Glutamatergic neuron (in vitro differentiated cells): ENCODE data around the gene ENOPH1. TPM values are rescaled to one million over a fixed set of nuclear protein-coding genes. Genes with fewer than 3 reads are reported as not detected.

Source experiments
- DNase-seq: peaks from one replicate; pipeline ENCODE4 v3.0.0; 2022
- H3K27ac Mint-ChIP-seq: one replicate; pipeline ENCODE4 v1.8.0; 2020; ENCODE audit warnings: mild to moderate bottlenecking, mixed read lengths, inconsistent platforms; ENCODE audit not compliant: unreplicated experiment
- H3K27me3 Mint-ChIP-seq: one replicate; pipeline ENCODE4 v1.8.0; 2020; ENCODE audit warnings: mild to moderate bottlenecking, moderate library complexity, mixed read lengths, inconsistent platforms; ENCODE audit not compliant: unreplicated experiment
- H3K36me3 Mint-ChIP-seq: one replicate; pipeline ENCODE4 v1.8.0; 2020; ENCODE audit warnings: mild to moderate bottlenecking, mixed read lengths, inconsistent platforms; ENCODE audit not compliant: unreplicated experiment
- H3K4me1 Mint-ChIP-seq: one replicate; pipeline ENCODE4 v1.8.0; 2020; ENCODE audit warnings: mild to moderate bottlenecking, low read depth, mixed read lengths, inconsistent platforms; ENCODE audit not compliant: unreplicated experiment
- H3K4me3 Mint-ChIP-seq: one replicate; pipeline ENCODE4 v1.8.0; 2020; ENCODE audit warnings: mild to moderate bottlenecking, mixed read lengths, inconsistent platforms; ENCODE audit not compliant: unreplicated experiment
- H3K9me3 Mint-ChIP-seq: one replicate; pipeline ENCODE4 v1.8.0; 2020; ENCODE audit warnings: mild to moderate bottlenecking, moderate library complexity, mixed read lengths, inconsistent platforms; ENCODE audit not compliant: unreplicated experiment
- total RNA-seq: library from RNA; stranded (reverse); fragmentation: NEBNext Ultra II Directional; extraction: Animal tissue kit (Norgen Biotek cat#: 25700); gene quantifications from one replicate; pipeline ENCODE4 v1.2.1, GENCODE V29; 2021; ENCODE audit not compliant: unreplicated experiment
- TF ChIP-seq, protein P1 (sequence below): fragments of 200-600 bp; sonication (generic); IDR thresholded peaks from one replicate; pipeline ENCODE4 v1.5.0; 2021; ENCODE audit not compliant: partially characterized antibody, unreplicated experiment

ENOPH1 gene
- total RNA-seq, 1 donor from 2014 or later, result 26.9 TPM

DNA sequence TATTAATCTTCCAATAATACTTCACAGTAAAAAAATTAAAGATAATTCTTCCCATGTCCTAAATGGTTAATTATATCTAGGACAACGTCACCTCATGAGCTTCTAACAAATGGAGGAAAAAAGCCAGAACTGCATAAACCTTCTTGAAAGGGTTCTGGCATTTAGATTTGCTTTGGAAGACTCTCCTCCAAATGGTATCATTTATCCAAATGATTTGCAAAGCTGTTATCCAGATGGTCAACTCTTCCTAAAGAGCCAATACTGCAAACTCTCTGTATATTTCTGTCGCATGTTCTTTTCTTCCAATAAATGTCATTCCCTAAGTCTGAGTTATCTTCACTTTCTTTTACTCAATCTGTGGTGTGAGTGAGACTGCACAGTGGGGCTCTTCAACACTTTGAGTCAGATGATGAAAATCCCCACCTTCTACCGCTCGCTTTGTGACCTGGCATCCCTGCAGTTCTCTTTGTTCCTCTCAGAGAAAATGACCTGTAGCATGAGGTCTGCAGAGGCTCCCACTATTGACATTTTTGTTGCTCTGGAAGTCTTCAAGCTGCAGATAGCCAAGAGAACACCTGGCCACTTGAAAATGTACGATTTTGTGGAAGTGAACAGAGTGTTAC lies 78.5 kb downstream of the ENOPH1 start:
- TF ChIP-seq, protein P1, sequence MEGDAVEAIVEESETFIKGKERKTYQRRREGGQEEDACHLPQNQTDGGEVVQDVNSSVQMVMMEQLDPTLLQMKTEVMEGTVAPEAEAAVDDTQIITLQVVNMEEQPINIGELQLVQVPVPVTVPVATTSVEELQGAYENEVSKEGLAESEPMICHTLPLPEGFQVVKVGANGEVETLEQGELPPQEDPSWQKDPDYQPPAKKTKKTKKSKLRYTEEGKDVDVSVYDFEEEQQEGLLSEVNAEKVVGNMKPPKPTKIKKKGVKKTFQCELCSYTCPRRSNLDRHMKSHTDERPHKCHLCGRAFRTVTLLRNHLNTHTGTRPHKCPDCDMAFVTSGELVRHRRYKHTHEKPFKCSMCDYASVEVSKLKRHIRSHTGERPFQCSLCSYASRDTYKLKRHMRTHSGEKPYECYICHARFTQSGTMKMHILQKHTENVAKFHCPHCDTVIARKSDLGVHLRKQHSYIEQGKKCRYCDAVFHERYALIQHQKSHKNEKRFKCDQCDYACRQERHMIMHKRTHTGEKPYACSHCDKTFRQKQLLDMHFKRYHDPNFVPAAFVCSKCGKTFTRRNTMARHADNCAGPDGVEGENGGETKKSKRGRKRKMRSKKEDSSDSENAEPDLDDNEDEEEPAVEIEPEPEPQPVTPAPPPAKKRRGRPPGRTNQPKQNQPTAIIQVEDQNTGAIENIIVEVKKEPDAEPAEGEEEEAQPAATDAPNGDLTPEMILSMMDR, result no peak
- H3K36me3 Mint-ChIP-seq, result peaks cover 5% of the 10 kb centered on the region
- H3K27ac Mint-ChIP-seq, result no peak overlapping the region
- peaks cover 2% of the 10 kb centered on the region for H3K9me3 Mint-ChIP-seq
- H3K4me3 Mint-ChIP-seq, result no peak overlapping the region
- peaks cover 2% of the 10 kb centered on the region for H3K27me3 Mint-ChIP-seq
- no peaks in the 10 kb centered on the region for H3K4me1 Mint-ChIP-seq
- DNase-seq, result no peak

DNA sequence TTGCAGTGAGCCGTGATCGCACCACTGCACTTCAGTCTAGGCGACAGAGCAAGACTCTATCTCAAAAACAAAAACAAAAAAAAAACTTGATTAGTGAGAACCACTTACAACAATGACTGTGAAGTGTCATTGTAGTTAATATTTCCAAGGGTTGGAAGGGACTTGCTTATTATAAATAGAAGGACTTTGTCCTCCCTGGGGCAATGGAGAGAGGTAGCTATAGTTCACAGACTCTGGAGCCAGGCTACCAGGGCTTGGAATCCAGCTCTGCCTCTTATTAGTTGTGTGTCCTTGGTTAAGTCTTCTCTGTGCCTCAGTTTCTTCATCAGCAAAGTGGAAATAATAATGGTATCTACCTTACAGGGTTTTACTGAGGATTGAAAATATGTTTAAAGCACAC lies 79.8 kb downstream of the ENOPH1 start:
- H3K27ac Mint-ChIP-seq, result no peak overlapping the region
- no peak overlapping the region for H3K4me3 Mint-ChIP-seq
- peaks cover 2% of the 10 kb centered on the region for H3K9me3 Mint-ChIP-seq
- TF ChIP-seq, protein P1, result no peak
- H3K27me3 Mint-ChIP-seq, result peaks cover 2% of the 10 kb centered on the region
- H3K4me1 Mint-ChIP-seq, result no peaks in the 10 kb centered on the region
- DNase-seq, result no peak
- peaks cover 5% of the 10 kb centered on the region for H3K36me3 Mint-ChIP-seq

Other genes with a start within 250 kb of the ENOPH1 start
- gene HNRNPD, start 56.6 kb upstream of the ENOPH1 start, total RNA-seq, result 253 TPM
- gene HNRNPDL, start 128 bp upstream of the ENOPH1 start, total RNA-seq, result 444 TPM
- gene TMEM150C, start 131.4 kb downstream of the ENOPH1 start, total RNA-seq, result 5.1 TPM